SJSA1 (cell line): Measurements from ENCODE around the gene PCDH8. TPM values are rescaled to one million over a fixed set of nuclear protein-coding genes. Genes with fewer than 3 reads are reported as not detected.

Experiments used
- DNase-seq, 2 experiments: peaks; one replicate each; pipeline ENCODE4 v3.0.0-alpha.2; 2015 to 2020; ENCODE audit warnings: low spot score in 2 of 2, low read depth in 1 of 2
- H3K27ac ChIP-seq: fragments of 250-450 bp; sonication (Bioruptor Pico); 2 replicates; pipeline ENCODE4 v1.5.1; 2020; ENCODE audit warnings: mild to moderate bottlenecking, moderate library complexity
- H3K27me3 ChIP-seq: fragments of 250-450 bp; sonication (Bioruptor Pico); replicated peaks from 2 replicates; pipeline ENCODE4 v1.5.1; 2020; ENCODE audit warnings: mild to moderate bottlenecking, moderate library complexity
- H3K36me3 ChIP-seq: fragments of 250-450 bp; sonication (Bioruptor Pico); 2 replicates; pipeline ENCODE4 v1.5.1; 2020; ENCODE audit warnings: mild to moderate bottlenecking
- H3K4me1 ChIP-seq: fragments of 250-450 bp; sonication (Bioruptor Pico); replicated peaks from 2 replicates; pipeline ENCODE4 v1.6.1; 2021; ENCODE audit warnings: mild to moderate bottlenecking
- H3K4me3 ChIP-seq: fragments of 250-450 bp; sonication (Bioruptor Pico); 2 replicates; pipeline ENCODE4 v1.5.1; 2020; ENCODE audit warnings: mild to moderate bottlenecking
- H3K9me3 ChIP-seq: fragments of 250-450 bp; sonication (Bioruptor Pico); replicated peaks from 2 replicates; pipeline ENCODE4 v1.5.1; 2020; ENCODE audit warnings: mild to moderate bottlenecking
- total RNA-seq: library from RNA; depleted of rRNA; stranded (reverse); fragments of >200 nt; shearing (Covaris generic); gene quantifications from 2 replicates; pipeline ENCODE4 v1.2.3, GENCODE V29; 2014; rRNA removed

PCDH8 gene
- not detected in 2 replicates for total RNA-seq

GRCh38 chr13:52848455-52849195 lies at the start of gene PCDH8:
PCDH8 (minus strand) TSS chr13:52848640; CDS start chr13:52848436, 204 bp downstream.
- Histone ChIP-seq H3K27ac (no peak within 1 kb of the TSS), H3K27me3 (peaks cover 10% of the 10 kb centered on the region; the same call in 1 of the 2 replicates), H3K36me3 (no peaks in the 10 kb centered on the region), H3K9me3 (peaks cover 22% of the 10 kb centered on the region), H3K4me3 (no peak within 1 kb of the TSS), H3K4me1 (peaks cover 9% of the 10 kb centered on the region)
- DNase-seq: no peak

GRCh38 chr13:52896827-52897659 lies 48.6 kb upstream of the PCDH8 start:
- no peaks in the 10 kb centered on the region for H3K4me1 ChIP-seq
- no peak for DNase-seq
- no peaks in the 10 kb centered on the region for H3K27me3 ChIP-seq
- H3K4me3 ChIP-seq: no peak overlapping the region
- H3K27ac ChIP-seq: no peak overlapping the region
- no peaks in the 10 kb centered on the region for H3K36me3 ChIP-seq
- no peaks in the 10 kb centered on the region for H3K9me3 ChIP-seq

- DNase-seq: no peak
- Histone ChIP-seq H3K27ac (no peak overlapping the region), H3K4me3 (no peak overlapping the region), H3K4me1 (no peaks in the 10 kb centered on the region), H3K27me3 (no peaks in the 10 kb centered on the region), H3K36me3 (no peaks in the 10 kb centered on the region), H3K9me3 (no peaks in the 10 kb centered on the region)
These were observed 46.0 kb upstream of the PCDH8 start for GRCh38 chr13:52894413-52894812.

GRCh38 chr13:52892925-52893324 lies 44.5 kb upstream of the PCDH8 start:
- DNase-seq: no peak
- Histone ChIP-seq H3K27me3 (no peaks in the 10 kb centered on the region), H3K9me3 (no peaks in the 10 kb centered on the region), H3K27ac (no peak overlapping the region), H3K36me3 (no peaks in the 10 kb centered on the region), H3K4me1 (no peaks in the 10 kb centered on the region), H3K4me3 (no peak overlapping the region)

GRCh38 chr13:52891706-52892105 lies 43.3 kb upstream of the PCDH8 start:
- Histone ChIP-seq H3K36me3 (no peaks in the 10 kb centered on the region), H3K9me3 (no peaks in the 10 kb centered on the region), H3K27ac (no peak overlapping the region), H3K4me3 (no peak overlapping the region), H3K4me1 (no peaks in the 10 kb centered on the region), H3K27me3 (no peaks in the 10 kb centered on the region)
- no peak for DNase-seq

GRCh38 chr13:52887165-52887564 lies 38.7 kb upstream of the PCDH8 start:
- DNase-seq: no peak
- H3K27me3 ChIP-seq: no peaks in the 10 kb centered on the region
- no peaks in the 10 kb centered on the region for H3K36me3 ChIP-seq
- no peaks in the 10 kb centered on the region for H3K9me3 ChIP-seq
- H3K27ac ChIP-seq: no peak overlapping the region
- no peak overlapping the region for H3K4me3 ChIP-seq
- no peaks in the 10 kb centered on the region for H3K4me1 ChIP-seq

GRCh38 chr13:52885141-52885540 lies 36.7 kb upstream of the PCDH8 start:
- Histone ChIP-seq H3K27me3 (no peaks in the 10 kb centered on the region), H3K36me3 (no peaks in the 10 kb centered on the region), H3K9me3 (no peaks in the 10 kb centered on the region), H3K4me1 (no peaks in the 10 kb centered on the region), H3K4me3 (no peak overlapping the region), H3K27ac (no peak overlapping the region)
- no peak for DNase-seq

- Histone ChIP-seq H3K9me3 (no peaks in the 10 kb centered on the region), H3K27me3 (no peaks in the 10 kb centered on the region), H3K4me1 (no peaks in the 10 kb centered on the region), H3K4me3 (no peak overlapping the region), H3K27ac (no peak overlapping the region), H3K36me3 (no peaks in the 10 kb centered on the region)
- no peak for DNase-seq
These were observed 36.1 kb upstream of the PCDH8 start for GRCh38 chr13:52884429-52885010.

GRCh38 chr13:52882785-52883184 lies 34.3 kb upstream of the PCDH8 start:
- no peaks in the 10 kb centered on the region for H3K27me3 ChIP-seq
- no peaks in the 10 kb centered on the region for H3K36me3 ChIP-seq
- no peaks in the 10 kb centered on the region for H3K9me3 ChIP-seq
- no peak overlapping the region for H3K27ac ChIP-seq
- no peak for DNase-seq
- H3K4me1 ChIP-seq: no peaks in the 10 kb centered on the region
- H3K4me3 ChIP-seq: no peak overlapping the region

- DNase-seq: no peak
- H3K27me3 ChIP-seq: no peaks in the 10 kb centered on the region
- no peak overlapping the region for H3K27ac ChIP-seq
- H3K9me3 ChIP-seq: no peaks in the 10 kb centered on the region
- H3K4me1 ChIP-seq: no peaks in the 10 kb centered on the region
- no peak overlapping the region for H3K4me3 ChIP-seq
- no peaks in the 10 kb centered on the region for H3K36me3 ChIP-seq
These were observed 31.7 kb upstream of the PCDH8 start for GRCh38 chr13:52879950-52880741.

- Histone ChIP-seq H3K4me3 (no peak overlapping the region), H3K9me3 (no peaks in the 10 kb centered on the region), H3K36me3 (no peaks in the 10 kb centered on the region), H3K4me1 (no peaks in the 10 kb centered on the region), H3K27ac (no peak overlapping the region), H3K27me3 (no peaks in the 10 kb centered on the region)
- DNase-seq: no peak
These were observed 30.4 kb upstream of the PCDH8 start for GRCh38 chr13:52878831-52879230.

GRCh38 chr13:52870143-52870542 lies 21.7 kb upstream of the PCDH8 start:
- Histone ChIP-seq H3K4me3 (no peak overlapping the region), H3K9me3 (no peaks in the 10 kb centered on the region), H3K27me3 (no peaks in the 10 kb centered on the region), H3K36me3 (no peaks in the 10 kb centered on the region), H3K4me1 (no peaks in the 10 kb centered on the region), H3K27ac (no peak overlapping the region)
- DNase-seq: no peak

- DNase-seq: no peak
- no peaks in the 10 kb centered on the region for H3K4me1 ChIP-seq
- H3K4me3 ChIP-seq: no peak overlapping the region
- H3K27me3 ChIP-seq: no peaks in the 10 kb centered on the region
- H3K27ac ChIP-seq: no peak overlapping the region
- H3K36me3 ChIP-seq: no peaks in the 10 kb centered on the region
- no peaks in the 10 kb centered on the region for H3K9me3 ChIP-seq
These were observed 21.2 kb upstream of the PCDH8 start for GRCh38 chr13:52869621-52870020.
